Measurements from ENCODE around the gene NREP.
A peak's percentile ranks its signal among the peaks of the same experiment; 100 is the strongest.

GRCh38 chr5:111757355-111758283 is 625 bp upstream of the NREP start:
- TF ChIP-seq CTCF (IDR thresholded peaks at IDR 0.05 in 2 of 3, conservative IDR thresholded peaks at IDR 0.05 in 1 of 3; ENCODE audit: control insufficient read depth in 2 of 3, extremely low read depth in 1 of 3, insufficient read depth in 1 of 3, low read depth in 3 of 3, low read length in 3 of 3): peak in 2 of 3 experiments; percentile 29 to 58; a peak in 4 of 6 replicates
- TF ChIP-seq EZH2 (IDR thresholded peaks at IDR 0.05; ENCODE audit: borderline replicate concordance, control insufficient read depth, low read depth, low read length): no peak
- TF ChIP-seq BCL3 (IDR thresholded peaks at IDR 0.05; ENCODE audit: borderline replicate concordance, insufficient read depth, low read depth, low read length, poor library complexity, severe bottlenecking): peak; percentile 22

Measured in GM12878 (cell line).